Gastroesophageal sphincter (tissue), 4 donors: Measurements from ENCODE around the gene KCND2. TPM values are rescaled to one million over a fixed set of nuclear protein-coding genes. Genes with fewer than 3 reads are reported as not detected.

Experiments
- ATAC-seq: fragments of 150-250 bp; one replicate; pipeline ENCODE4 v1.9.1; 2016; ENCODE audit warnings: mild to moderate bottlenecking, moderate library complexity
- H3K27ac ChIP-seq, 4 donors: fragments of 200-600 bp; sonication (generic) in 3 of 4; 1 replicate in 3 of 4; 2 replicates in 1 of 4; pipeline ENCODE4 v1.5.1; 2016 to 2019
- H3K27me3 ChIP-seq: fragments of 200-600 bp; sonication (generic); one replicate; pipeline ENCODE4 v1.5.1; 2019
- H3K36me3 ChIP-seq, 2 donors: fragments of 200-600 bp; sonication (generic); one replicate each; pipeline ENCODE4 v1.5.1; 2019; ENCODE audit warnings: control low read depth in 1 of 2
- H3K4me1 ChIP-seq, 3 donors: fragments of 200-600 bp; sonication (generic); 1 replicate in 2 of 3; 2 replicates in 1 of 3; pipeline ENCODE4 v1.5.1; 2016 to 2019; ENCODE audit warnings: control low read depth in 2 of 3
- H3K4me3 ChIP-seq, 2 donors: fragments of 200-600 bp; sonication (generic); one replicate each; pipeline ENCODE4 v1.5.1; 2019; ENCODE audit warnings: mild to moderate bottlenecking in 1 of 2, moderate library complexity in 1 of 2
- H3K9me3 ChIP-seq, 3 donors: fragments of 200-600 bp; sonication (generic); one replicate each; pipeline ENCODE4 v1.5.1; 2017 to 2019; ENCODE audit warnings: control low read depth in 2 of 3
- EP300 ChIP-seq: sonication (generic); formaldehyde crosslinking; IDR thresholded peaks from one replicate; pipeline ENCODE4 v1.6.1; 2017; ENCODE audit warnings: antibody characterized with exemption, mild to moderate bottlenecking
- POLR2A ChIP-seq, 2 donors: fragments of 450-650 bp; IDR thresholded peaks; one replicate each; pipeline ENCODE4 v1.6.1; 2017; ENCODE audit warnings: antibody characterized with exemption in 2 of 2, mild to moderate bottlenecking in 2 of 2, moderate library complexity in 1 of 2
- POLR2AphosphoS5 ChIP-seq: sonication (generic); formaldehyde crosslinking; IDR thresholded peaks from one replicate; pipeline ENCODE4 v1.6.1; 2017; ENCODE audit warnings: antibody characterized with exemption
- WGBS, 2 donors: methylation state at CpG; one replicate each; pipeline ENCODE4 v1.1.5; 2018; ENCODE audit warnings: low coverage in 1 of 2; 5-methylcytosine and 5-hydroxymethylcytosine counted together
- total RNA-seq, 4 donors: library from RNA; depleted of rRNA; stranded (reverse); fragments of >200 nt; gene quantifications; one replicate each; pipeline ENCODE4 v1.1.0, GENCODE V29; 2016
- TF ChIP-seq, protein P1 (sequence below), 4 experiments: fragments of 200-600 bp in 2 of 4; fragments of 450-650 bp in 2 of 4; sonication (generic) in 1 of 4; IDR thresholded peaks; one replicate each; pipeline ENCODE4 v1.5.1; 2017 to 2019; ENCODE audit warnings: antibody characterized with exemption in 4 of 4, mild to moderate bottlenecking in 2 of 4, moderate library complexity in 2 of 4

Gene KCND2
- total RNA-seq, 4 donors from 2014 or later, result 0.40 to 0.93 (median 0.66) TPM

DNA sequence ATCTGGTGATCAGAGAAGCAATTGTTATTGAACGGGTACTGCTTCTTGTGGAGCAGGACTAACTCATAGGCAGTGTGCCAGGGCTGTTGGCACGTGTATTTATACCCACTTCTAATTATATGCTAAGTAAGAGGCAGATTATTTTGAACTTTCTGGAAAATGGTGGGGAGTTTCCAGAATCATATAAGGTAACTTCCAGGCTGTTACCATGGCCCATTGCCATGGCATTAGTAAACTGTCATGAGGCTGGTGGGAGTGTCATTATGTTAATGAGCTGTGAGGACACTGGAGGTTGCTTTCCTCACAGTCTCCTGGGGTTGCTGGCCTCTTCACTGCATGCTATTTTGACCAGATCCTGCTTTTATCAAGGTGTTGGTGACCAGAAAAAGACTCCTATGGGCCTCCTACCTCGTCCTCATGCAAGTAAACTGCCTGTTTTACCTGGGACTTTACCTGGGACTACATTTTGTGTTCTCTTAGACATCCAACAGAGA, 122.6 kb downstream of the KCND2 start:
- H3K36me3 ChIP-seq, result no peaks in the 10 kb centered on the region
- H3K4me3 ChIP-seq, result no peak overlapping the region
- H3K4me1 ChIP-seq, result no peaks in the 10 kb centered on the region
- 57 to 63% methylated on average over 3 of the region's 3 CpGs for WGBS, 2 donors
- H3K9me3 ChIP-seq, result no peaks in the 10 kb centered on the region
- H3K27ac ChIP-seq, result no peak overlapping the region
- TF ChIP-seq POLR2AphosphoS5 (no peak), POLR2A (IDR thresholded peaks at IDR 0.05) (no peak), EP300 (no peak)
- TF ChIP-seq, protein P1, sequence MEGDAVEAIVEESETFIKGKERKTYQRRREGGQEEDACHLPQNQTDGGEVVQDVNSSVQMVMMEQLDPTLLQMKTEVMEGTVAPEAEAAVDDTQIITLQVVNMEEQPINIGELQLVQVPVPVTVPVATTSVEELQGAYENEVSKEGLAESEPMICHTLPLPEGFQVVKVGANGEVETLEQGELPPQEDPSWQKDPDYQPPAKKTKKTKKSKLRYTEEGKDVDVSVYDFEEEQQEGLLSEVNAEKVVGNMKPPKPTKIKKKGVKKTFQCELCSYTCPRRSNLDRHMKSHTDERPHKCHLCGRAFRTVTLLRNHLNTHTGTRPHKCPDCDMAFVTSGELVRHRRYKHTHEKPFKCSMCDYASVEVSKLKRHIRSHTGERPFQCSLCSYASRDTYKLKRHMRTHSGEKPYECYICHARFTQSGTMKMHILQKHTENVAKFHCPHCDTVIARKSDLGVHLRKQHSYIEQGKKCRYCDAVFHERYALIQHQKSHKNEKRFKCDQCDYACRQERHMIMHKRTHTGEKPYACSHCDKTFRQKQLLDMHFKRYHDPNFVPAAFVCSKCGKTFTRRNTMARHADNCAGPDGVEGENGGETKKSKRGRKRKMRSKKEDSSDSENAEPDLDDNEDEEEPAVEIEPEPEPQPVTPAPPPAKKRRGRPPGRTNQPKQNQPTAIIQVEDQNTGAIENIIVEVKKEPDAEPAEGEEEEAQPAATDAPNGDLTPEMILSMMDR (IDR thresholded peaks at IDR 0.05), result no peak
- H3K27me3 ChIP-seq, result no peaks in the 10 kb centered on the region
- no peak for ATAC-seq

DNA sequence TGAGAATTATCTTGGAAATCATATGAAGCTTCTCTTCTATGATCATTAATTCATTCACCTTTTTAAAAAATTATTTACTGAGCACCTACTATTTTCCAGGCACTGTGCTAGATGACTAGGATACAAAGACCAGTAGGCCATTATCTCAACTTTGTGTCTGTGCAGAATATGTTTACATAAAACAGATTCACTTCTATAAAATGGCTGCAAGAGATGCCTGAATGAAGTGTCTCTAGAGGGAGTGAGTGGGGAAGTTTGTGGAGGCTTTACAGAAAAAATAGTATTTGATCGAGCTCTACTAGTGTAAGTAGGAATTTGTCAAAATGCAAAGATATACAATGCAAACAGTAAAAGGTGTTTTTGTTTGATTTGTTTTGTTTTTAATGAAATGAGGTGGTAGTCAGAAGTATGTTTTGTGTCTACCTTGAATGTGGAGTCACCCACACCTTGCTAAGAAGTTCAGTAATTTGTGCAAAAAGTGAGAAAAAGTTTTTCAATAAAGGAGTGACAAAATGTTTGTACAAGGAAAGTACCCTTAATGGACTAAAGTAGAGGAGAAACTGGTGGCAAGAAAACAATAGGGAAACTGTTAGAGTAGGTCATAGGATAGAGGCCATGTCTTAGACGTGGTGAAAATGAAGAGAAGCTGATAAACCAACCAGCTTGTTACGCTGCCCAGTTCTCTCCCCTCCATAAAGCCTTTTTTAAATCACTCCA, 125.5 kb downstream of the KCND2 start:
- Histone ChIP-seq H3K36me3 (no peaks in the 10 kb centered on the region), H3K27ac (no peak overlapping the region), H3K4me3 (no peak overlapping the region), H3K4me1 (no peaks in the 10 kb centered on the region), H3K27me3 (no peaks in the 10 kb centered on the region), H3K9me3 (no peaks in the 10 kb centered on the region)
- no peak for ATAC-seq
- WGBS, 2 donors, result 79 to 85% methylated on average over 3 of the region's 3 CpGs
- TF ChIP-seq, protein P1 (IDR thresholded peaks at IDR 0.05), result no peak
- TF ChIP-seq POLR2AphosphoS5 (no peak), POLR2A (IDR thresholded peaks at IDR 0.05) (no peak), EP300 (no peak)

DNA sequence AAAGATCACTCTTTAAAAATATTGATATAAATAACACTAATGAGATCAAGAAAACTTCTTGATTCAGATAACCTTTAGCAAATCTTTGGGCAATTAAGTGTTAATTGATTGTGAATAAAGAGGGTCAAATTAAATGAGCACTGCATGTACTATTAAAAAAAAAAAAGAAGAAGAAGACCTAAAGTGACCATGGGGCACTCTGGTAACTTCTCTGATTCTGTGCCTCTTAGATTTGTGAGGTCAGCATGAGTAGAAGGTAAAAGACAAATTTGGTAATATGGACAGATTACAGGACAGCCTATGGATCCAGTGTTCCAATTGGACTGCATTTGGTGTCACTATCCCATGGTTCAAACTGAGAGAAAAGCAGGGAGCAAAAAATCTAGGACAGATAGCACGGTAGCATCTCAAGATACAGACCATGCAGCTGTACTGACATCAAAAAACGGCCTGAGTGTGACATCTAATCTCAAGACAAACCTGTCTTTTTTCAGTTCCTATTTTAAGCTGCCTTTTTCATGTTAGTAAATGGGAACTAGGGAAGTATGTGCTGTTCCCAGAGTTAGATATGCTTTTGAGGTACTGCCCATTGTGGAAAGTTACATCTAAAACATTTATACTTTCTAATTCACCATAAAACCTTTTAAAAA, 128.0 kb downstream of the KCND2 start:
- Histone ChIP-seq H3K4me1 (no peaks in the 10 kb centered on the region), H3K36me3 (no peaks in the 10 kb centered on the region), H3K27ac (no peak overlapping the region), H3K27me3 (no peaks in the 10 kb centered on the region), H3K9me3 (no peaks in the 10 kb centered on the region), H3K4me3 (no peak overlapping the region)
- no peak for TF ChIP-seq POLR2A (IDR thresholded peaks at IDR 0.05)
- no peak for TF ChIP-seq POLR2AphosphoS5
- TF ChIP-seq EP300, result no peak
- TF ChIP-seq, protein P1 (IDR thresholded peaks at IDR 0.05), result no peak
- ATAC-seq, result no peak
- 40 to 78% methylated on average over 2 of the region's 2 CpGs for WGBS, 2 donors

DNA sequence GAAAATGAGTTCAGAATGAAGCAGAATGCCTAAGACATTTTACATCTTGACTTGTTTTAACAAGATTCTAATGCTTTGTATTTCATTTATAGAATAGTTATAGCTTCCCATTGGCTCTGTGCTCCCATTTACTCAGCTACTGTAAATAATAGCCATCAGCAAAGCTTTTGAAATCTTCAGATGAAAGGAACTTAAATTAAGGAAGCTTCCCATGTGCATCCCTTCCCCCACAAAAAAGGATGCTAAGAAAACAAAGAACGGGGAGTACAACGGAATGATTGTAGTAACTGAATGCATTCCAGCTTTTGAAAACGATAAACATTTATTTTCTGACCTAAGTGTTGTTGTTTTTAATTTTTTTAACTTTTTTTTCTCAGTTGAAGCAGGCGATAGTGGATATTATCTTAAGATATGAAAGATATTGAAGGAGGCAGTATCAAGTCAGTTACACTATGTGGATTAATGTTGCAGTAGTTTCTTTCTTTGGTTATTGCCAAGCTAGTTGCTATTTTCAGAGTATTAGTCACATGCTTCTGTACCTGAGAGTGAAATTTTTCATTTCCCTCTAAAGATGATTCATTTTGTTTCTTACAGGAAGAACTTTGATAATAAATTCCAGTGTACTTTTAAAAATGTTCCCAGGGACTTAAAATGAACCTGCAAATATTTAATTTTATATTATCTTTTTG, 129.2 kb downstream of the KCND2 start:
- ATAC-seq, result no peak
- Histone ChIP-seq H3K27ac (no peak overlapping the region), H3K36me3 (no peaks in the 10 kb centered on the region), H3K4me1 (no peaks in the 10 kb centered on the region), H3K9me3 (no peaks in the 10 kb centered on the region), H3K27me3 (no peaks in the 10 kb centered on the region), H3K4me3 (no peak overlapping the region)
- 29 to 42% methylated on average over 4 of the region's 4 CpGs for WGBS, 2 donors
- TF ChIP-seq, protein P1 (IDR thresholded peaks at IDR 0.05), result no peak
- TF ChIP-seq POLR2AphosphoS5 (no peak), POLR2A (IDR thresholded peaks at IDR 0.05) (no peak), EP300 (no peak)
